Esophagus (tissue), 2 donors: ENCODE results near the gene COX17. TPM values are rescaled to one million over a fixed set of nuclear protein-coding genes. Genes with fewer than 3 reads are reported as not detected.

Experiments
- H3K27ac ChIP-seq, 2 donors: one replicate each; pipeline ENCODE4 v1.5.1; 2013; ENCODE audit warnings: low read depth in 2 of 2, mild to moderate bottlenecking in 2 of 2, inconsistent platforms in 1 of 2, low read length in 1 of 2, moderate library complexity in 1 of 2
- H3K27me3 ChIP-seq, 2 donors: one replicate each; pipeline ENCODE4 v1.6.1; 2013; ENCODE audit warnings: low read length in 2 of 2, control low read depth in 1 of 2, mild to moderate bottlenecking in 1 of 2; ENCODE audit not compliant: insufficient read depth in 2 of 2, control insufficient read depth in 1 of 2
- H3K36me3 ChIP-seq, 2 donors: one replicate each; pipeline ENCODE4 v1.6.1; 2013; ENCODE audit warnings: low read length in 1 of 2; ENCODE audit not compliant: control insufficient read depth in 2 of 2, insufficient read depth in 2 of 2
- H3K4me1 ChIP-seq, 2 donors: one replicate each; pipeline ENCODE4 v1.6.1; 2013; ENCODE audit warnings: low read length in 1 of 2; ENCODE audit not compliant: control insufficient read depth in 2 of 2, insufficient read depth in 2 of 2
- H3K4me3 ChIP-seq, 2 donors: one replicate each; pipeline ENCODE4 v1.5.1; 2013; ENCODE audit warnings: low read length in 2 of 2, mild to moderate bottlenecking in 2 of 2, low read depth in 1 of 2, moderate library complexity in 1 of 2
- H3K9me3 ChIP-seq, 2 donors: one replicate each; pipeline ENCODE4 v1.6.1; 2013; ENCODE audit warnings: mild to moderate bottlenecking in 2 of 2, low read depth in 1 of 2, low read length in 1 of 2, moderate library complexity in 1 of 2; ENCODE audit not compliant: control insufficient read depth in 2 of 2, insufficient read depth in 1 of 2
- WGBS, 2 donors: extraction: QIAGEN DNeasy Blood & Tissue Kit; methylation state at CpG; one replicate each; pipeline ENCODE4 v1.1.7; 2013; 5-methylcytosine and 5-hydroxymethylcytosine counted together
- polyA plus RNA-seq, 2 donors: library from polyadenylated mRNA; stranded (reverse); fragments of 200-250 nt; gene quantifications; one replicate each; pipeline ENCODE4 v1.2.3, GENCODE V29; 2013
- donor health status: healthy with polysubstance abuse.
- donor health status: Bipolar disorder and iron deficiency.

Gene COX17
- polyA plus RNA-seq, 2 donors: 72.7 to 116 TPM

- 83 to 90% methylated on average over 2 of the region's 2 CpGs for WGBS, 2 donors
- H3K4me1 ChIP-seq: peaks cover 3% of the 10 kb centered on the region in 2 donors
- no peak overlapping the region for H3K4me3 ChIP-seq
- no peak overlapping the region for H3K27ac ChIP-seq
- no peaks in the 10 kb centered on the region for H3K36me3 ChIP-seq
- H3K9me3 ChIP-seq: no peaks in the 10 kb centered on the region
- H3K27me3 ChIP-seq: no peaks in the 10 kb centered on the region
These were observed 13.3 kb downstream of the COX17 start for GRCh38 chr3:119663885-119664284.

- Histone ChIP-seq H3K4me1 (peaks cover 3% of the 10 kb centered on the region in 2 donors), H3K4me3 (no peak overlapping the region), H3K9me3 (no peaks in the 10 kb centered on the region), H3K36me3 (no peaks in the 10 kb centered on the region), H3K27ac (no peak overlapping the region), H3K27me3 (no peaks in the 10 kb centered on the region)
- WGBS, 2 donors: 50 to 74% methylated on average over 1 of the region's 1 CpG
These were observed 14.4 kb downstream of the COX17 start for GRCh38 chr3:119662604-119663373.

GRCh38 chr3:119660474-119661440 lies 16.4 kb downstream of the COX17 start, which contains the start of gene POPDC2:
TSS of gene POPDC2 (minus strand) at chr3:119660589. CDS start at chr3:119660423, 166 bp downstream.
- Histone ChIP-seq H3K4me3 (no peak within 1 kb of the TSS), H3K4me1 (peaks cover 3% of the 10 kb centered on the region in 2 donors), H3K27me3 (no peaks in the 10 kb centered on the region), H3K9me3 (no peaks in the 10 kb centered on the region), H3K36me3 (no peaks in the 10 kb centered on the region), H3K27ac (peak within 1 kb of the TSS in 1 of 2 donors; percentile 56)
- WGBS, 2 donors: 74 to 77% methylated on average over 9 of the region's 9 CpGs

GRCh38 chr3:119659606-119660291 lies 17.5 kb downstream of the COX17 start:
- Histone ChIP-seq H3K36me3 (no peaks in the 10 kb centered on the region), H3K4me1 (peaks cover 3% of the 10 kb centered on the region in 2 donors), H3K27me3 (no peaks in the 10 kb centered on the region), H3K27ac (peak overlapping the region in 1 of 2 donors; percentile 56), H3K9me3 (no peaks in the 10 kb centered on the region), H3K4me3 (no peak overlapping the region)
- WGBS, 2 donors: 80 to 86% methylated on average over 9 of the region's 9 CpGs

GRCh38 chr3:119658994-119659393 lies 18.2 kb downstream of the COX17 start:
- Histone ChIP-seq H3K9me3 (no peaks in the 10 kb centered on the region), H3K4me3 (no peak overlapping the region), H3K27me3 (no peaks in the 10 kb centered on the region), H3K4me1 (peaks cover 3% of the 10 kb centered on the region in 2 donors), H3K27ac (no peak overlapping the region), H3K36me3 (no peaks in the 10 kb centered on the region)
- WGBS, 2 donors: 92 to 96% methylated on average over 2 of the region's 2 CpGs

- H3K4me1 ChIP-seq: peaks cover 3% of the 10 kb centered on the region in 2 donors
- H3K36me3 ChIP-seq: no peaks in the 10 kb centered on the region
- WGBS, 2 donors: 83 to 85% methylated on average over 4 of the region's 4 CpGs
- no peak overlapping the region for H3K27ac ChIP-seq
- no peaks in the 10 kb centered on the region for H3K27me3 ChIP-seq
- H3K9me3 ChIP-seq: no peaks in the 10 kb centered on the region
- no peak overlapping the region for H3K4me3 ChIP-seq
These were observed 19.1 kb downstream of the COX17 start for GRCh38 chr3:119657887-119658702.

- Histone ChIP-seq H3K4me3 (no peak overlapping the region), H3K9me3 (no peaks in the 10 kb centered on the region), H3K36me3 (no peaks in the 10 kb centered on the region), H3K27ac (no peak overlapping the region), H3K27me3 (no peaks in the 10 kb centered on the region), H3K4me1 (no peaks in the 10 kb centered on the region)
- whole genome bisulfite sequencing, 2 donors: 39 to 40% methylated on average over 2 of the region's 2 CpGs
These were observed 23.3 kb downstream of the COX17 start for GRCh38 chr3:119653876-119654275.

GRCh38 chr3:119652306-119653033 lies 24.7 kb downstream of the COX17 start:
- H3K4me1 ChIP-seq: no peaks in the 10 kb centered on the region
- 77% methylated on average over 7 of the region's 7 CpGs for WGBS, 2 donors

More at GRCh38 chr3:119652306-119653033, 24.7 kb downstream of the COX17 start:
- Histone ChIP-seq H3K27me3 (no peaks in the 10 kb centered on the region), H3K4me3 (no peak overlapping the region), H3K9me3 (no peaks in the 10 kb centered on the region), H3K27ac (peak overlapping the region; percentile 21 to 60), H3K36me3 (peaks cover 0 to 5% of the 10 kb centered on the region in 2 donors)
